ENCODE results near the gene SLC25A51.

Gene SLC25A51

GRCh38 chr9:37948417-37948980 lies 44.6 kb upstream of the SLC25A51 start:
- H3K4me3 ChIP-seq (ENCODE audit: low read depth, low read length) = no peak overlapping the region
- TF ChIP-seq CTCF (IDR thresholded peaks at IDR 0.05; ENCODE audit: low read depth, low read length) = no peak

GRCh38 chr9:37947977-37948376 lies 44.0 kb upstream of the SLC25A51 start:
- no peak for TF ChIP-seq CTCF (IDR thresholded peaks at IDR 0.05; ENCODE audit: low read depth, low read length)
- no peak overlapping the region for H3K4me3 ChIP-seq (ENCODE audit: low read depth, low read length)

GRCh38 chr9:37947471-37947870 lies 43.5 kb upstream of the SLC25A51 start:
- H3K4me3 ChIP-seq (ENCODE audit: low read depth, low read length) = no peak overlapping the region
- no peak for TF ChIP-seq CTCF (IDR thresholded peaks at IDR 0.05; ENCODE audit: low read depth, low read length)

- TF ChIP-seq CTCF (IDR thresholded peaks at IDR 0.05; ENCODE audit: low read depth, low read length) = no peak
- no peak overlapping the region for H3K4me3 ChIP-seq (ENCODE audit: low read depth, low read length)
Observed at GRCh38 chr9:37946971-37947370, 43.0 kb upstream of the SLC25A51 start.

- no peak overlapping the region for H3K4me3 ChIP-seq (ENCODE audit: low read depth, low read length)
- no peak for TF ChIP-seq CTCF (IDR thresholded peaks at IDR 0.05; ENCODE audit: low read depth, low read length)
Observed at GRCh38 chr9:37946041-37946440, 42.1 kb upstream of the SLC25A51 start.

- TF ChIP-seq CTCF (IDR thresholded peaks at IDR 0.05; ENCODE audit: low read depth, low read length) = no peak
- H3K4me3 ChIP-seq (ENCODE audit: low read depth, low read length) = no peak overlapping the region
Observed at GRCh38 chr9:37944671-37945481, 40.9 kb upstream of the SLC25A51 start.

GRCh38 chr9:37944266-37944650 lies 40.3 kb upstream of the SLC25A51 start:
- TF ChIP-seq CTCF (IDR thresholded peaks at IDR 0.05; ENCODE audit: low read depth, low read length) = no peak
- no peak overlapping the region for H3K4me3 ChIP-seq (ENCODE audit: low read depth, low read length)
